ENCODE results near the gene TCF7L1.
"Not testable (repeated sequence)": the region's sequence is repeated elsewhere in the genome, so short reads cannot be mapped to it uniquely, and the experiment has no call there.

TCF7L1 gene

DNA sequence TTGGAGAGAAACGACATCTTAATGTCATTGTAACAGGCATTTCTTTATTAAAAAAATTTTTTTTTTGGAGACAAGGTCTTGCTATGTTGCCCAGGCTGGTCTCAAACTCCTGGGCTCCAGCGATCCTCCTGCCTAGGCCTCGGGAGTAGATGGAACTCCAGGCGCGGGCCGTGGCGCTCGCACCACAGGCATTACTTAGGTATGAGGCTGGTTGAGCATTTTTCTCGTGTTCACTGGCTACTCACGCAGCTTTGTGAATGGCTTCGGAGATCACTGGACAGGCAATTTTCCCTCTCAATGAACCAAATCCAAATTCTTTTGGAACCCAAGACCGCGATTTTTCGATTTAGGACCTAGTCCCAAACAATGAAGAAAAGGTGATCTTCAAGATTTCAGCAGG lies 795 bp upstream of the TCF7L1 start:
- no peak for DNase-seq (ENCODE audit: low read depth, low spot score)

DNA sequence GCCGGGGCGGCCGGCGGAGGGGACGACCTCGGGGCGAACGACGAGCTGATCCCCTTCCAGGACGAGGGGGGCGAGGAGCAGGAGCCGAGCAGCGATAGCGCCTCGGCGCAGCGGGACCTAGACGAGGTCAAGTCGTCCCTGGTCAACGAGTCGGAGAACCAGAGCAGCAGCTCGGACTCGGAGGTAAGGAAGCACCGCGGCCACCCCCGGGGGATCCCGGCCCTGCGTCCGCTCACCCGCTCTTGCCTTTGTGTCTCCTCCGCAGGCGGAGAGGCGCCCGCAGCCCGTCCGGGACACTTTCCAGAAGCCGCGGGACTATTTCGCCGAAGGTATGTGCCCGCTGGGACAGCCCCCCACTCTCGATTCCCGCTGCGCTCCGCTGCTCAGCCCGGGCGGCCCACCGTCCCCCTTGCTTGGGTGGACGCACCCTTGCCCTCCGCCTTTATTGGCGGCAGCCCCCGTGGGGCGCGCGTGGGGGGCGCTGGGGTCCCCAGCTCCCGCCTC lies 611 bp downstream of the TCF7L1 start:
- no peak for DNase-seq (ENCODE audit: low read depth, low spot score)

DNA sequence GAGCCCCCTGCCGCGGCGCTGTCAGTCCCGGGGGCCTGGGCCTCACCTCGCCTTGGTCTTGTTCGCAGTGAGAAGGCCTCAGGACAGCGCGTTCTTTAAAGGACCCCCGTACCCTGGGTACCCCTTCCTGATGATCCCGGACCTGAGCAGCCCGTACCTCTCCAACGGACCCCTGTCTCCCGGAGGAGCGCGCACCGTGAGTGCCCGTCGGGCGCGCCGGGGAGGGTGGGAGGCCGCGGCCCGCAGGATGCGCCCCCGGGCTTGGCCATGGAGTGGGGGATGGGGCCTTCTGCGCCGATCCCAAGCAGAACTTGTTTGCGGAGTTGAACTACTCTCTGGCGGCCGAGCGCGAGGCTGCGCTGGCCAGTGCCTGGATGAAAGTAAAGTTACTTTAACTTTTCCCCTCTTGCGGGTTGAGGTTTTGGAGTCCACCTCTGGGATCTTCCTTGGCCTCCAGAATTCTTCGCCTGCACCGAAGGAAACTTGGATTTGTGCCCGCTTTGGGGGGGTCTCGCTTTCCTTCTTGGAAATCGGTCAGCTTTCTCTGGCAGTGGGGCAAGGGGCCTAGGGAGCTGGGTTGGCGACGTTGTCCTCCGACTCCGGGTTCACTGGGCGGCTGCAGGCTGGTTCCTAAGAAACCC lies 1.2 kb downstream of the TCF7L1 start:
- no peak for DNase-seq (ENCODE audit: low read depth, low spot score)

DNA sequence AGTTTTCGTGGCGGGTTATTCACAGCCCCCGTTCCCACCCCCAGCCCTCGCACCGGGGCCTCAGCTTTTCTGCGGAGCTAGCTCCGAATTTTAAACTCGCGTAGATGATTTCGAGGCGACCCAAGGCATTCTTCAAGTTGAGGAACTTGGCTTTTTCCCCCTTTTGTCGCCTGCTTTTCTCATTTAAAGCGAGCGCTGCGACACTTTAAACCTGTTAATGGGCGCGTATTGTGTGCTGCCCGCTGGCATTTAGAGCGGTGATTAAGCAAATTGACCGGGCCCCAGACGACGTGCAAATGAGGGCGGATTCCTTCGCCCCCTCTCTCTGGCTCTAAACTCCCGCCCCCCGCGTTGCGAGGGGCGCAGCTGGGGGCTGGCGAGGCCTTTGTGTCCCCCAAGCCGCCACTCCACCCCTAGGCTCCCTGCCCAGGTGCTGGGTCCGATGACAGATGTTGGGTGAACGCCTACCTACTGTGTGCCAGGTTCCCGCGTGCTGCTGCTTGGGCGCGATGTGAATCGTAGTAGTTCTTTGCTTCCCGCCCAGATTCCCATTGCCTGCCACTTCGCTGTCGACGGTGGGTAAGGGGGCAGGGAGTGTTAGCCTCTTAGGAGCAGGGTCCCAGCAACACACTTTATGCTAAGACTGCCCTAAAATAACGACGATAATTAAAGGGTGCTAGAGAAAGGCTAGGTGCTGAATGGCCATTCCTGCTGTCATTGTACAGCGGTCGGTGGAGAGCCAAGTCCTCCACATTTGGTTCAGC lies 1.9 kb downstream of the TCF7L1 start:
- DNase-seq (ENCODE audit: low read depth, low spot score) = peak; percentile 90

DNA sequence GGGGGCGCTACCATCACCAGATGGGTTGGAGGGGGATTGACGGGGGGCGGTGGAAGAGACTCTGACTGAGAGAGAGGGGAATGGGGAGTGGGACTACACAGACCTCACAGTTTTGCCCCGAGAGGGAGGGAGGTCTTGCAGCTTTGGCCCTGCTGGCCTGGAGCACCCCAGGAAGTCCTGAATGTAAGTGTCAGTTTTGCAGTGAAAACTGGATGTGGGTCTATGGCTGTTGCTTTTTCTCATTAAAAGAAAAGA lies 2.4 kb downstream of the TCF7L1 start:
- no peak for DNase-seq (ENCODE audit: low read depth, low spot score)

DNA sequence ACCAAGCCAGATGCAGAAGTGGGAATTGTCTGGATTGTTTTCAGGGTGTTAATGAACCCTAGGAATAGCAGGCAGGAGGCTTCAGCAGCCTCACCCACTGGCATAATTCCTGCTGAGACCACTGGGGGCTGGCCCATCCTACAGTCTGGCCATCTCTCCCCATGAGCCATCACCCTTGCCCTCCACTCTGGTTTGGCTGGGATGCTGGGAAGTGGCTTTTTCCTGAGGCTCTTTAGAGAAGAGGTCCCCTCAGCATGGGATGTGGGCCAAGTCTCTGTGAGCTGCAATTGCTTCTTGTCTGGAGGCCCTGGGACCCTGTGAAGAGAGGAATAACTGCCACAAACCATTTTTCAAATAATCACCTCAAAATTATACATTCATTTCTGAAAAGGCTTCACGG lies 4.0 kb downstream of the TCF7L1 start:
- DNase-seq (ENCODE audit: low read depth, low spot score) = no peak

DNA sequence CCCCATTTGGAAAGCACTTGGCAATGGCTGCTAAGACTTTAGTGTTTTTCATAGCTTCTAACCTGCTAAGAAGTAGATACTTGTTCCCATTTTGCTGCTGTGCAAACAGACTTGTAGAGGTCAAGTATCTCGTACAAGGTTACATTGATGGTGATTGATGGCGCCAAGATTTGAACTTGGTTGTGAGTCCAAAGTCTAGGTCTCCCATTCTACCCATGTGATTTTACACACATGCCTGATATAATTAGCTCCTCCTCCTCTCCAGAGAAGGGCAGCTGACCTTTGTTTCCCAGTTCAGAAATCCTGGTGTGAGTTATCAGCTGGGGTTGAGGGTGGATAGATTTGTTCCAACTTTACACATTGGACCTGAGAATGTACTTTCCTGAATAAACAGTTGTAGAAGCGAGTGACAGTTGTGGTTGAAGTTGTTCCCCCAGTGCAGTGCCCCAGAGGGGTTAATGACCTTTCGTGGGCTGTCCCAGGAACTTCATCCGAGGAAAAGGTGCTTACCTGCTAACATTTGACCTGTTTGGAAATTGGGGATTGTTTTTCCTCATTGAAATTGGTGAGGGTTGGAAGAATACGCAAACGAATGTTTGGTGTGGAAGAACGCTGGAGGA lies 10.4 kb downstream of the TCF7L1 start:
- DNase-seq (ENCODE audit: low read depth, low spot score) = no peak

DNA sequence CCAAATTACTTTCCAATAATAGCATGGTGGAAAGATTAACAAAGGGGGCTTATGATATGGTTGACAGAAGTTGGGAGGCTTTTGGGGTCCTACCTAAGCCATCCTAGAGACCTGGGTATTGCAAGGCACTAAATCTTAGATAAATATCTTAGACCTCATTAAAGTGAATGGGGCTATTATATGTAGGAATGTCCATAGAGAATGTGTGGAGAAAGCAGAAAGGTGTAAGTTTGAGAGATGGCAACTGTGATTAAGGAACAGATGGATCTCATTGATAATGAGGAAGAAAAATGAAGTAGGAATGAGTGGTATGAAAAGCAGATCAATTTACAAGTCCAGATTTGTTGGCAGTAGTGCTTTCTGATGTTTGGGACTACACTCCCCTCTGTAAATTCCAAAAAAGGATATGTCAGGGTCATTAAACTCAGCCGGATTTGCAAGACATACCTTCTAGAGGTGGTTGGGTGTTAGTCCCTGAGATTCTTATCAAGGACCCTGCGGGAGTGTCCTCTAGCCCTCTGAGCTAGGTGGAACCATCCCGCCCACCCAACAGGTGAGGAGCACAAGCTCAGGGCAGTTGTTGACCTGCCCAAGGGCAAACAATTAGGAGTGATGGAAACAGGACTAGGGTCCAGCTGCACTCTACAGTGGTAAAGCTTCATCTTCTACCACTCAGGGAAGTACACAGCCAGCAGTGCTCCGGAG lies 12.1 kb downstream of the TCF7L1 start:
- DNase-seq (ENCODE audit: low read depth, low spot score) = no peak

DNA sequence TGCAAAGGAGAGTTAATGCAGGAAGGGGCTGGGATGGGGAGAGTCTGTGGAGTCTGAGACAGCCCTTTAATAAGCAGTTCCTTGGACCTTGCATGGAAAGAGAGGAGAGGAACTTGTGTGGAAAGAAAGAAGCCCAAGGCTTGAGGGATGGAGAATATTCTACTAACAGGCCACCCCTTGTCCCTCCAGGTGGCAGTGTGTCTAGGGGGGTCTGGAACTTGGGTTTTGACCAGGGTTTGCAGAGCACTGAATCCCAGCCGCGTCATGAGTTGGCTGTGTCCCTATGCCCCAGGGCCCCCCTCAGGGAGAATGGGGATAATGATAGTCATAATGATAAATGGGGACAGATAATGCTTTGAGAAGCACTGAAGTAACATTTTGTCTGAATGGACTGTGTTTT lies 15.0 kb downstream of the TCF7L1 start:
- DNase-seq (ENCODE audit: low read depth, low spot score) = no peak

DNA sequence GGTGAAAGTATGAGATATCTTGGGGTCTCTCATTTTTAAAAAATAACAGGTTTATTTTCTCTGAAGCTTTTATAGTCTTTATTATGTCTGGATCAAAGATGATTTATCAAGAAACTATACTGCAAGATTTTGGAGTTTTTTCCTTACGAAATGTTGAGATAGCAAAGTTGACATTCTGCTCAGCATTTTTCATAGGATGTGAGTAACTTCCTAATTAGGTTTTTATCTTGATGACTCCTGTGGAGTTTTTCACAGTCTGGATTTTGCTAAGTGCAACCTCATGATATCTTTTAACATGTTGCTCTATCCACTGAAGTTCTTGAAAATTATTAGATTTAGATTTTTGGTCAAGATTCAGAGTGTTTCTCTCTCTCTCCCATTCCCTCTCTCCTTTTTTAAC lies 17.8 kb downstream of the TCF7L1 start:
- DNase-seq (ENCODE audit: low read depth, low spot score) = no peak

DNA sequence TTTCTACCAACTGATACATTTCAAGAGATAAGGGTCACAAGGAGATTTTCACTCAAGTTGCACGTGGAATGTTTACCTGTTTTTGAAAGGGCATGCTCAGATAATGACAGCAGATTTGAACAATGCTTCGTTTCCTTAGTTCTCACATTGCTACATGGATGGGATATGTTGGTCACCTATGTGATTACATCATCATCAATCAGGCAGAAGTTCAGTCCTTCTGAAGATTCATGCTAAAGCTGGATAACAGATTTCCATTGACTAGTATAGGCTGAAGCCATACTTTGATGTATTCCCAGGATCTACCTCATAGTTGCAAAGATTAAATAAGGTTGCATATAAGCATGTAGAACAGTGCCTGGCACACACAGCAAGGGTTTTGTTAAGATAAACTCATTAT lies 19.7 kb downstream of the TCF7L1 start:
- no peak for DNase-seq (ENCODE audit: low read depth, low spot score)

DNA sequence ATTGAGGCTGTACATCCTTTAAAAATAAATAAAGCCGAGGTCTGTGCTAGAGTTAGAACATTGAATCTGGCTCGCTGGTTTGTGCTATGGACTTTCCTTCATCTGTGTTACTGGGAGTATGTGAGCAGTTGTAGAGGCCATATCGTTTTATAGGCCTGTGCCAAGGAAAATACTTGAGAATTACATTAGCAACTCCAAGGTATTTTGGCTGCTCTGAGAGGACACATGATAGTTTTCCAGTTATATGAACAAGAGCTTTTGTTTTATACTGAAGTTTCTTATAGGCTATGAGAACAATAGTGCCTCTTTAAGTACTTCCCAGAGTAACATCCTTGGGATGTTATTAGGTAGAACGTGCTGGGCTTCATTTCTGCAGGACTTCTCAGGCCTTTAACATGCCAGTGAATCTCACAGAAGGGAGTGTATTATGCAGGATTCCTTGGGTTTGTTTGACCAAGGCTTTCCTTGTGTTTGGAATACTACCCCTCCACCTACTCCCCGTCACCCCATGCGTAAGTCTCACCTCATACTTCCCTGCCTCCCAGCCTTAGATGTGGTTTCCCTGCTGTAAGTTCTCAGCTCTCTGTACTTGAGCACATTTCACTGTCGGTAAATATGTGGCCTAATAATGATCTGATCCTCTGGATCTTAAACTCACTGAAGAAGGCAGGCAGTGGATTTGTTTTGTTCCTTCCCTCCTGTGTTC lies 21.0 kb downstream of the TCF7L1 start:
- DNase-seq (ENCODE audit: low read depth, low spot score) = no peak

DNA sequence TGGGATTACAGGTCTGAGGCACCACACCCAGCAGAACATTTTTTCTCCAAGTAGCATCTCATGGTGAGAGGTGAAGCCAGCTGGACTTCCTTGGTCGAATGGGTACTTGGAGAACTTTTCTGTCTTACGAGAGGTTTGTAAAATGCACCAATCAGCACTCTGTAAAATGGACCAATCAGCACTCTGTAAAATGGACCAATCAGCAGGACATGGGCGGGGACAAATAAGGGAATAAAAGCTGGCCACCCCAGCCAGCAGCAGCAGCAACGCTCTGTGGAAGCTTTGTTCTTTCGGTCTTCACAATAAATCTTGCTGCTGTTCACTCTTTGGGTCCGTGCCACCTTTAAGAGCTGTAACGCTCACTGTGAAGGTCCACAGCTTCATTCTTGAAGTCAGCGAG lies 21.9 kb downstream of the TCF7L1 start:
- not testable (repeated sequence) for DNase-seq (ENCODE audit: low read depth, low spot score)

DNA sequence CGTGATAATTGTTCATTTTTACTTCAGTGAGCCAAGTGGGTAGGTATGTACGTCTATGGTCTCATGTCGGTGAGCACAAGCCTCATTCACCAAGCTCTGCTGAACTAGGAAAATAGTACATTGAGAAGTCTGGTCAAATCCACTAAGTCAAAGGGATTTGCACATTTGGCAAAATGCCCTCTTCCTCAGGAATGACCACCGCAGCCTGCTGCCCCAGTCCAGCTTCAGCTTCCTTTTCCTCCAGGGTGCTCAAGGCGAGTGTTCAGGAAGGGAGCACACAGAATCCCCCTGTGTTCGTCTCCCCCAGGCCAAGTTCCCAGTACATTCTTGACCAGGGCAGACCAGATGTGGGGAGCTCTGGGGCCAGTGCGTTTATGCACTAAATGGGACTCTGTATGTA lies 23.0 kb downstream of the TCF7L1 start:
- DNase-seq (ENCODE audit: low read depth, low spot score) = no peak

DNA sequence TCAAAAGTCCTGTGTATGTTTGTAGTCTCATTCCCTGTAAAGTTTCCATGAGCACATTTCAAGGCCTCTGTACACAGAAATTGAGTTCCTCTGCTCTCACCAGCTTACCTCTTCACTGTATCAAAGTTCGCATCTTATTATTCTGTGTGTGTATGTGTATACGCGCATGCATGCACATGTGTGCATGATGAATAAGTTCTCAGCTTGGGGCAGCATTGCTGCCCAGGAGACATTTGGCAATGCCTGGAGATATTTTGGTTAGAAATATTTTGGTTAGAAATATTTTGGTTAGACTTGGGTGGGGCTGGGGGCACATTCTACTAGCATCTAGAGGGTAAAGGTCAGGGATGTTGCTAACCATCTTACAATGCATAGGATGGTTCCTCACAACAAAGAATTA lies 23.4 kb downstream of the TCF7L1 start:
- no peak for DNase-seq (ENCODE audit: low read depth, low spot score)

DNA sequence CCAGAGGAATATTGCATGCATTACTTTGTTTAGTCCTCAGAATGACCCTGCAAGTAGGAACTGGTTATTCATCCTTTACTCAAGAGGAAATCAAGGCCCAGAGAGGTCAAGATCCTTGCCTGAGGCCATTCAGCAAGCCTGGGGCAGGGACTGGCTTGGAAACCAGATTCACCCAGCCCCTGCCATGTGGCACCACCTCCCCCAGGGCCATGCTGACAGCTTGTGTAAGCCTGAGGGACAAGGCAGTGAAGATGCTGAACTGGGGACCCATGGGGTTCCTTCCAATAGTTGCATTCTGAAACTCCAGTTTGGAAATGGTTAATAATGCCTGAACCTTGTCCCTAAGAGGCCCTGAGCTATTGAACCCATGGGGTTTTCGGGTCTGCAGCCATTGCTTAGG lies 24.2 kb downstream of the TCF7L1 start:
- DNase-seq (ENCODE audit: low read depth, low spot score) = no peak

DNA sequence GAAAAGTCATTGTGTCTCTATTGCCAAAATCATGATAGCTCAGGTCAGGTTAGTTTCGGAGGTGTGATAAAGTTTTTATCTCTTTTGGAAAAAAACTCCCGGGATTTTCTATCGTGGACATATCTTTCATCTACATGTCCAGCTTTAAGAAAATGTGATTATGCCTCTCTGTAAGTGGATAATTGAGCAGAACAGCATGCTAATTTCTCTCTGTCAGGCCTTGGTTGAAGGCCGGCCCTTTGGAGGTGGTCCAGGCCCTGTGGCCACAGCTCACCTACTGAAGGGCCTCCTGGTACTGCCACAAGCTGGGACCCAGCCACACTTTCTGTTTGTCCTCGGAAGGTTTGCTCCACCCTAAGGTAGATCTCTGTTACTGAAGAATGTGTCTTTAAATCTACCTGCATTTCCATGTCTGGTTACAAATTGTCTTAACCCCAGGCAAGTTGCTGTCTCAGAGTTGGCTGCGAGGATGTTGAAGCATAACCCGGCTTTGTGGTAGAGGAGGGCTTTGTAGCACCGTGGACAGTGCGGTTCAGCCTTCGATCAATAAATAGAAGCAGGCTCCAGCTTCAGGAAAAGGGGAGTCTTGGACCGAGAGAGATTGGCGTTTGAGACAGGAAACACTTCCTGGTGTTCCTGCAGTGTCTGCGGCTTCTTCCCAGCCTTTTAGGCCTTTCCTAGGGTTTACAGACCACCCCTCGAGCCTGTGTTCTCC lies 25.5 kb downstream of the TCF7L1 start:
- DNase-seq (ENCODE audit: low read depth, low spot score) = no peak

DNA sequence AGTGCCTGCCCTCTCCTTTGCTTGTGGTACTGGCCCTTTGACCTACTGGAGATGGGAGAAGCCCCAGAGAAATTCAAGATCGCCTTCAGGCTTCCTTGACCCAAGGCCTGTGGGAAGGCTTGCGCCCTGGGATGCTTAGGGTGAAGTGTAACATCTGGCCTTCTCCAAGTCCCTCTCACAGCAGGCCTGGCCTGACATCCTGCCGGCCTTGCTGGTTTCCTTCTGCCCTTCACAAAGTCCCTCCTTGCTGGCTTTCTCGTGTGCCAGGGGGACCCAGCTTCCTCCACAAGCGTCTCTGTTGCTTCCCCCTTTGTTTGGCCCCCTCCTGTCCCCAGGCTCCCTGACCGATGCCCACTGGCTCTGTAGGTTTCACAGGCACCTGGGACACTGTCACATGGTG lies 26.4 kb downstream of the TCF7L1 start:
- DNase-seq (ENCODE audit: low read depth, low spot score) = no peak

DNA sequence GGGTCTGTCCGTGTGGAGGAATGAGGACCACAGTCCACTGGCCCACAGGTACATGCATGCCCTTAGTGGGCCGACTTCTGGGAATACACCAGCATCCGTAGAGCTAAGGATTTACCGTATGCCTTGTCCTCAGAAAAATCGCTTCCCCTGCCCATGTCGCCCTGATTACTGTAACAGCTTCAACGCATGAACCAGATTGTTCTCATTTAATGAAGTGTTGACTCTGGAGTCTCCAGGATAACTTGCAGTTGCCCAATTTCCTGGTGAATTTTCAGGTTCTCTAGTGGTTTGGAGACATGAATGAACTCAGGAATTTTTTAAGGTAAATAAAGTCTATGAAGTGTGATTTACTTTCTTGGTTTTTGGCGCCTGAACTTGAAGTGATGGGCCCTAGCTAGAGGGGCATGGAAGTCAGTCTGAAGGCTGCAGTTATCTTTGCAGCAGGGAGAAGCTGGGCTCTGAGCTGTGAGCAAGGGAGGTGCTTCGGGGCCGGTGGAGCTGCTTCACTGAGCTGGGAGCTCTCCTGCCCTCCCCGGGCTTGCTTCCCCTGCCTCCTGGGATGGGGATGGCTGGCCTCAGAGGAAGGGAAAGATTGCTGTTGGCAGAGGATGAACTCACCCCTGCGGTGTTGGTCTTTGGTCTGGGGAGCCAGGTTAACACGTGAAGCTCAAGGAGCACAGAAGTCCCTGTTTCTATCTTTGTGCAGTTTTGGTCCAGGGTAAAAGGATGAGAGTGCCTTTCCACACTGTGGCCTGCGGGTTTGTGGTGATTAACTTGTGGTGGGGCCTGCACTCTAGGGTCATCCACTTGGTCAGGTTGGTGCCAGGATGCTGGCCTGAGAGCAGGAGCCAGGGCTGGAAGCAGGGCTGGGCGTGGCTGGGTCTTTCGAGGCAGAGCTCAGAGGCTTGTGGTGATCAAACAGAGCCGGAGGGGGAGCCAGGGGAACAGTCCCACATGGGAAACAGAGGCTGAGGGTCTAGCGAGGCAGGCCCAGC lies 28.1 kb downstream of the TCF7L1 start:
- no peak for DNase-seq (ENCODE audit: low read depth, low spot score)

DNA sequence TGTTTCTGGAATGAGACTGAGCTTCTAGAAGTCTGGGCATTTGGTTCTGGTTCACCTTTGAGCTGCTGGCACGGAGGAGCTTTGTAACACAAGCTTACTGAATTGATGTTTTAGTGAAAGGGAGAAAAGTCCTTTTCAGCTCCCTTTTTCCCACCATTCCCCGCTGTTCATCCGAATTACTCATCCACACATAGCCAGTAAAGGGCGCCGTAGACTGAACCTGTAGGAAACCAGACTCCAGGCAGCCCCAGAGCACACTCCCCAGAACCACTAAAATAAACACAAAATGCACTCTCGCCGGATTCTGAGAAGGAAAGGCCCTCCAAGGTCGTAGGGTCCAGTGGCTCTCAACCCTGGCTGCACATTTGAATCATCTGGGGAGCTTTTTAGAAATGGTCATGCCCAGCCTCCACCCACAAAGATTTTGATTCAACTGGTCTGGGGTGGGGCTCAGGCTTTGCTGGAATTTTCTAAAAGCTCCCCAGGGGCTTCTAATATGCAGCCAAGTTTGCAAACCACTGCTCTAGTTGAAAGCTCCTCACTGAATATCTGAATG lies 29.6 kb downstream of the TCF7L1 start:
- no peak for DNase-seq (ENCODE audit: low read depth, low spot score)
